Peyer's patch (tissue), 4 donors: ENCODE results near the gene KIF7.

Source experiments
- POLR2A ChIP-seq, 2 donors: fragments of 450-650 bp; IDR thresholded peaks; one replicate each; pipeline ENCODE4 v1.5.1; 2017; ENCODE audit warnings: antibody characterized with exemption in 2 of 2, mild to moderate bottlenecking in 2 of 2, moderate library complexity in 2 of 2
- TF ChIP-seq, protein P1 (sequence below), 6 experiments: fragments of 450-650 bp in 4 of 6; fragments of 200-600 bp in 2 of 6; sonication (generic) in 1 of 6; IDR thresholded peaks; one replicate each; pipeline ENCODE4 v1.5.1; 2017 to 2019; ENCODE audit warnings: antibody characterized with exemption in 6 of 6, mild to moderate bottlenecking in 3 of 6, moderate library complexity in 1 of 6

GRCh38 chr15:89662893-89663626, 7.8 kb upstream of the KIF7 start:
- TF ChIP-seq, protein P1, sequence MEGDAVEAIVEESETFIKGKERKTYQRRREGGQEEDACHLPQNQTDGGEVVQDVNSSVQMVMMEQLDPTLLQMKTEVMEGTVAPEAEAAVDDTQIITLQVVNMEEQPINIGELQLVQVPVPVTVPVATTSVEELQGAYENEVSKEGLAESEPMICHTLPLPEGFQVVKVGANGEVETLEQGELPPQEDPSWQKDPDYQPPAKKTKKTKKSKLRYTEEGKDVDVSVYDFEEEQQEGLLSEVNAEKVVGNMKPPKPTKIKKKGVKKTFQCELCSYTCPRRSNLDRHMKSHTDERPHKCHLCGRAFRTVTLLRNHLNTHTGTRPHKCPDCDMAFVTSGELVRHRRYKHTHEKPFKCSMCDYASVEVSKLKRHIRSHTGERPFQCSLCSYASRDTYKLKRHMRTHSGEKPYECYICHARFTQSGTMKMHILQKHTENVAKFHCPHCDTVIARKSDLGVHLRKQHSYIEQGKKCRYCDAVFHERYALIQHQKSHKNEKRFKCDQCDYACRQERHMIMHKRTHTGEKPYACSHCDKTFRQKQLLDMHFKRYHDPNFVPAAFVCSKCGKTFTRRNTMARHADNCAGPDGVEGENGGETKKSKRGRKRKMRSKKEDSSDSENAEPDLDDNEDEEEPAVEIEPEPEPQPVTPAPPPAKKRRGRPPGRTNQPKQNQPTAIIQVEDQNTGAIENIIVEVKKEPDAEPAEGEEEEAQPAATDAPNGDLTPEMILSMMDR (IDR thresholded peaks at IDR 0.05) = no peak
- TF ChIP-seq POLR2A (IDR thresholded peaks at IDR 0.05) = no peak
